Dermis blood vessel endothelial cell (primary cell): ENCODE measurements around the gene UST. TPM values are rescaled to one million over a fixed set of nuclear protein-coding genes. Genes with fewer than 3 reads are reported as not detected.
"Not testable (repeated sequence)": the region's sequence is repeated elsewhere in the genome, so short reads cannot be mapped to it uniquely, and the experiment has no call there.

ENCODE experiments used
- DNase-seq: peaks from one replicate; pipeline ENCODE4 v3.0.0; 2010
- total RNA-seq: library from RNA; depleted of rRNA; stranded (reverse); fragments of >200 nt; gene quantifications from 2 replicates; pipeline ENCODE4 v1.2.3, GENCODE V29; 2014

UST gene
- total RNA-seq, 1 donor from 2014 or later = 0.34 TPM

GRCh38 chr6:149095842-149096241, 349.0 kb downstream of the UST start:
- no peak for DNase-seq

DNA sequence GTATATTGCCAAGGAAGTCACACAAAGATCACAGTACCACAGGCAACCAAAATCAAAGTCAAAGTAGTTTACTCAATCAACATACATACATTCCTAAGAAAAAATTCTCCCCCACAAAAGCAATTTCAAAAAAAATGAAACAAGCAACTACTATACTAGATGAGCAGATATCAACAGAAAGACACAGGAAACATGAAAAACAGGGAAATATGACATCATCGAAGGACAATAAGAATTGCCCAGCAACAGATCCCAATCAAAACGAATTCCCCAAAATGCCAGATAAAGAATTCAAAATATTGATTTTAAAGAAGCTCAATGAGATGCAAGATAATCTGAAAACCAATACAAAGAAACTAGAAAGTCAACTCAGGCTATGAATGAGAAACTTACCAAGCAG, 351.0 kb downstream of the UST start:
- DNase-seq = no peak

DNA sequence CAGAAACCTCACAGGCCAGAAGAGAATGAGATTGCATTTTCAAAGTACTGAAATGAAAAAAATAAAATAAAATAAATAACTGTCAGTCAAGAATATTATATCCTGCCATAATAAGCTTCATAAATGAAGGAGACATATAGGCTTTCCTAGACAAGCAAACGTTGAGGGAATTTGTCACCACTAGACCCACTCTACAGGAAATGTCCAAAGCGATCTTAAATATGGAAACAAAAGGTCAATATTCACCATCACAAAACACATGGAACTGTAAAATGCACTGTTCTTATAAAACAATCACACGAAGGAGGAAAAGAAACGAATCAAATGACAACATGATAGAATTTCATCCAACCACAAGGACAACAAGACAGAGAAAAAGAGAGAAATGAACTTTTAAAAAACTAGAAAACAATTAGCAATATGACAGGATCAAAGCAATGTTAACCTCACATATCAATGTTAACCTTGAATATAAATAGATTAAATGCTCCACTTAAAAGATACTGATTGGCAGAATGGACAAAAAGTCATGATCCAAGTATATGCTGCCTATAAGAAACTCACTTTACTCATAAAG, 352.0 kb downstream of the UST start:
- no peak for DNase-seq

- no peak for DNase-seq
Measured at GRCh38 chr6:149102324-149102723, 355.5 kb downstream of the UST start.

DNA sequence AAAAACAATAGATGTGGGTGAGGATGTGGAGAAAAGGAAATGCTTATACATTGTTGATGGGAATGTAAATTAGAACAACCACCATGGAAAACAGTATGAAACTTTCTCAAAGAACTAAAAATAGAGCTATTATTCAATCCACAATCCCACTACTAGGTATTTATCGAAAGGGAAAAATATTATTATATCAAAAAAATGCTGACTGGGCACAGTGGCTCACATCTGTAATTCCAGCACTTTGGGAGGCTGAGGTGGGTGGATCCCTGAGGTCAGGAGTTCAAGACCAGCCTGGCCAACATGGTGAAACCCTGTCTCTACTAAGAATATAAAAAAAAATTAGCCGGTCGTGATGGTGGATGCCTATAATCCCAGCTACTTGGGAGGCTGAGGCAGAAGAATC, 357.1 kb downstream of the UST start:
- not testable (repeated sequence) for DNase-seq

DNA sequence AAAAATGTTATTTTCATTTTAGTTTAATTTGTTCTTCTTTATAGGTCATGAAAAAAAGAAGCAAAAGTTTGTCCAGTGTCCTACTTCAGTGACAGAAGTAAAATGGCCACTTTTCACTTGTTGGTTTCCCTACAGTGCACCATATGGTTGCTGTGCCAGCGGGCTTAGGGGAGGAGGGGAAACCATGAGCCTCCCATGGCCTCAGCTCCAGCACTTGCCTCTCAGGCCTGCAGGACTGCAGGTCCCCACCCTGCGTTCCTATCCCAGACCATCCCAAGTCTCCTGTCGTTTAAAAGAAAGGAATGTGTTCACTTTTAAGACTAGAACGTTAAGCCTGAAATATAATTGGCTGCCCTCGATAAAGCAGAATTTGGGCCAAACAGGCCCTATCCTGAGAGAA, 360.7 kb downstream of the UST start:
- no peak for DNase-seq

DNA sequence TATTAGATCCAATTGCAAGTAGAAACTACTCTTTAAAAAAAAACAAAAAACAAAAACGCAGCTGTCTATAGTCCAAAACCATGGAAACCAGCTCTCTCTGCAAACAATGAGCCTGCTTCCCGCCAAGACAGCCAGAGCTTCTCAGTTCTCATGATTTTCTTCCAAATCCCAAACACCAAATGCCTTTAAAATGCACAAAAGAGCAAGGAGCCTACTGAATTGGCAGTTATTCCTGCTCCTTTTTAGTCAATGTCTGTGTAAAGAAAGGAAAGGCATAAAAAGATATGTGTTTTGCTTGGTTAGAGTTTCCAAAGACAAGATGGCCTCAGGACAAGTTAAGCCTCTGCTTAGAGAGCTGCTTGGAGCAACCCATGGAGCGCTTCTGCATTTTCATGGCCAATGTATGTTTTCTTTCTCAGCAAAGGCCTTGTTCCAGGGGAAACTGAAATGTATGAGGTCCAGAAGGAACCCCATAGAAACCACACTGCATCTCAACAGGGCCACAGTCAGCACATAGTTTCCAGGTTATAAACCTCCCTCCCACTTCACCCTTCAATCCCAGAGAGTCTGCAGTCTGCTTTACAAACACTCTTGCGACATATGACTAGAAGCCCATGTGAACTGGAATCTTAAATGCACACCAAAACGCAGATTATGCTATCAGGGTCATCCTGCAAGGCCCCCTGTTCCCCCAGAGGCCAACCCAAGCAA, 361.4 kb downstream of the UST start:
- DNase-seq = no peak

GRCh38 chr6:149108749-149109100, 361.9 kb downstream of the UST start:
- DNase-seq = no peak

DNA sequence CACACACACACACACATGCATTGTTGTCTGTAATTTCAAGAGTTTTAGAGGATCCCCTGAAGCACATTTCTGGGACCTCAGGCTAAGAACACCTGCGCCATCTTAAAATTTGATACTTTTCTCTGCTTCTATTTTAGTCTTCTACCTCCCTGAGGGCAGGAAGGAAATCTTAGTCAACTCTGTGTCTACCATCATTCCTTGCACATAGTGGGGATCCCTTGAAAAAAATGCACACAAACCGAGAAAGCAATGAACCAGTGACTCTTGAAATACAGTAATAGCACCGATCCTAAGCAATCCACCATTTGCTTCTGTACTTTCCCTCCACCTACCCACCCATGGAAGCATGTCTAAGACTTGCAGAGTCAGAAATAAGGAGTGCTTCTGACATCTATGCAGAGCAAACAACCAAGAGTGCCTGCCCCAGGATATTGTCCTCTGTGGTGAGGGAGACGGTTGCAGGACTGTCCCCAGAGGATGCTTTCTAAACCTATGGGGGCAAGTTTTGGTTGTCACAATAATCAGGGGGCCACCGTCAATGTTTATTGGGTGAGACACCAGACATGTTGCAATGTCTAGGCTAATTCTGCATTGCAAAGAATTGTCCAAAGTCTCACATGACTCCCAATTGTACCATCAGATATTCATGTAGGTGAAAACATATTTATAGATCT, 362.7 kb downstream of the UST start:
- no peak for DNase-seq

DNA sequence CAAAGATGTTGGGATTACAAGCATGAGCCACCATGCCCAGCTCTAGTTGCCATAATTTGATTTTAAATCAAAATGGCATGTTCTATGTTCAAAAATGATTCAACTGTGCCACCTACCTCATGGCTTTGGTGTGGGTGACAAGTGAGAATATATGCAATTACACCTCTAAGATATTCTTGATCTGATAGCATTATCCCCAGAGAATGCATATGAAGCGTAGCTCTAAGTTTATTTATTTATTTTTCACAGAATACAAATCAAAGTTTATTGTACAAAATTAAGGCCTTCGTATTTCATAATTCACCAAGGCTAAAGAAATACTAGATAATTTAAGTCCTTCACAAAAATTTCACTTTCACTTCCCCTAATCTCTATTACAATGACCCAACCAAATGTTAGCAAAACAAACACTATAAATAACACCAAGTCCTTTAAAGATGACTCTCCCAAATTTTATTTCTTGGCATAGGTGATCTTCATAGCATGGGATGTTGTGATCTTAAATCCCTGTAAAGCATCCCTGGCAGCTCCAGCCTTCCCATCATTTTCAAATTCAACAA, 364.8 kb downstream of the UST start:
- DNase-seq = no peak

GRCh38 chr6:149112976-149113375, 366.1 kb downstream of the UST start:
- no peak for DNase-seq

DNA sequence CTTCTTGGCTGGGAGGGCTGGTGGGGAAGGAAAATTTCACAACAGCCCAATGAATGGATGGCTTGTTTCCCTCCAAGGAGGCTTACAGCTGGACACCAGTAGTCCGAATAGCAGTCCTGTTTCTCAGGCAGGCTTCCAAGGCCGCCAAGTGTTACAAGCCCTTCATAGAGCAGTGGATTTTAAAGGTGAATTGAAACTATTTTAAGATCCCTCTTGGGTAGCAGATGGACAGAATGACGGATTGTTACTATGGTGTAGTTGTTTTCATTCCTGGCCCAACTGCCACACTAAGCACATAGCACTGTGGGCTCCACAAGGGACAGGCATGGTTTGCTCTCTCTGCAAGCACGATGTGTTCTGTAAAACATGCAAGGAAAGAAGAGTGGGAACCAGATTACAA, 367.3 kb downstream of the UST start:
- DNase-seq = no peak

- DNase-seq = no peak
Measured at GRCh38 chr6:149118737-149119653, 372.2 kb downstream of the UST start.

DNA sequence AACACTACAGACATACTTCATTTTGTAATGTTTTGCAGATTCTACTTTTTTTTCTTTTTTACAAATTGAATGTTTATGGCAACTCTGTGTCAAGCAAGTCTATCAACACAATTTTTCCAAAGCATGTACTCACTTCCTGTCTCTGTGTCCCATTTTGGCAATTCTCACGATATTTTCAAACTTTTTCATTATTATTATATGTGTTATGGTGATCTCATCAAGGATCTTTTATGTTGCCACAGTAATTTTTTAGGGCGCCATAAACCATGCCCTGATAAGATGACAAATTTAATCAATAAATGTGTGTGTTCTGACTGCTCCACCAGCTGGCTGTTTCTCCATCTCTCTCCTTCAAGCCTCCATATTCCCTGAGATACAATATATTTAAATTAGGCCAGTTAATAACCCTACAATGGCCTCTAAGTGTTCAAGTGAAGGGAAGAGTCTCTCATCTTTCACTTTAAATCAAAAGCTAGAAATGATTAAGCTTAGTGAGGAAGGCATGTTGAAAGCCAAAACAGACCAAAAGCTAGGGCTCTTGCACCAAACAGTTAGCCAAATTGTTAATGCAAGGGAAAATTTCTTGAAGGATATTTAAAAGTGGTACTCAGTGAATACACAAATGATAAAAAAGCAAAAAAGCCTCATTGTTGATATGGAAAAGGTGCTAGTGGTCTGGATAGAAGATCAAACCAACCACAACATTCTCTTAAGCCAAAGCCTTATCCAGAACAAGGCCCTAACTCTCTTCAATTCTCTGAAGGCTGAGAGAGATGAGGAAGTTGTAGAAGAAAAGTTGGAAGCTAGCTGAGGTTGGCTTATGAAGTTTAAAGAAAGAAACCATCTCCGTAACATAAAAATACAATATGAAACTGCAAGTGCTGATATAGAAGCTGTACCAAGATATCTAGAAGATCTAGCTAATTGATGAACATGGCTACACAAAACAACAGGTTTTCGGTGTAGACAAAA, 376.3 kb downstream of the UST start:
- no peak for DNase-seq

GRCh38 chr6:149125309-149125708, 378.5 kb downstream of the UST start:
- DNase-seq = no peak
